ENCODE data around the gene TTC7B.
A peak's percentile ranks its signal among the peaks of the same experiment; 100 is the strongest.
"Not testable (repeated sequence)": the region's sequence is repeated elsewhere in the genome, so short reads cannot be mapped to it uniquely, and the experiment has no call there.

The TTC7B gene, protein sequence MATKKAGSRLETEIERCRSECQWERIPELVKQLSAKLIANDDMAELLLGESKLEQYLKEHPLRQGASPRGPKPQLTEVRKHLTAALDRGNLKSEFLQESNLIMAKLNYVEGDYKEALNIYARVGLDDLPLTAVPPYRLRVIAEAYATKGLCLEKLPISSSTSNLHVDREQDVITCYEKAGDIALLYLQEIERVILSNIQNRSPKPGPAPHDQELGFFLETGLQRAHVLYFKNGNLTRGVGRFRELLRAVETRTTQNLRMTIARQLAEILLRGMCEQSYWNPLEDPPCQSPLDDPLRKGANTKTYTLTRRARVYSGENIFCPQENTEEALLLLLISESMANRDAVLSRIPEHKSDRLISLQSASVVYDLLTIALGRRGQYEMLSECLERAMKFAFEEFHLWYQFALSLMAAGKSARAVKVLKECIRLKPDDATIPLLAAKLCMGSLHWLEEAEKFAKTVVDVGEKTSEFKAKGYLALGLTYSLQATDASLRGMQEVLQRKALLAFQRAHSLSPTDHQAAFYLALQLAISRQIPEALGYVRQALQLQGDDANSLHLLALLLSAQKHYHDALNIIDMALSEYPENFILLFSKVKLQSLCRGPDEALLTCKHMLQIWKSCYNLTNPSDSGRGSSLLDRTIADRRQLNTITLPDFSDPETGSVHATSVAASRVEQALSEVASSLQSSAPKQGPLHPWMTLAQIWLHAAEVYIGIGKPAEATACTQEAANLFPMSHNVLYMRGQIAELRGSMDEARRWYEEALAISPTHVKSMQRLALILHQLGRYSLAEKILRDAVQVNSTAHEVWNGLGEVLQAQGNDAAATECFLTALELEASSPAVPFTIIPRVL

DNA sequence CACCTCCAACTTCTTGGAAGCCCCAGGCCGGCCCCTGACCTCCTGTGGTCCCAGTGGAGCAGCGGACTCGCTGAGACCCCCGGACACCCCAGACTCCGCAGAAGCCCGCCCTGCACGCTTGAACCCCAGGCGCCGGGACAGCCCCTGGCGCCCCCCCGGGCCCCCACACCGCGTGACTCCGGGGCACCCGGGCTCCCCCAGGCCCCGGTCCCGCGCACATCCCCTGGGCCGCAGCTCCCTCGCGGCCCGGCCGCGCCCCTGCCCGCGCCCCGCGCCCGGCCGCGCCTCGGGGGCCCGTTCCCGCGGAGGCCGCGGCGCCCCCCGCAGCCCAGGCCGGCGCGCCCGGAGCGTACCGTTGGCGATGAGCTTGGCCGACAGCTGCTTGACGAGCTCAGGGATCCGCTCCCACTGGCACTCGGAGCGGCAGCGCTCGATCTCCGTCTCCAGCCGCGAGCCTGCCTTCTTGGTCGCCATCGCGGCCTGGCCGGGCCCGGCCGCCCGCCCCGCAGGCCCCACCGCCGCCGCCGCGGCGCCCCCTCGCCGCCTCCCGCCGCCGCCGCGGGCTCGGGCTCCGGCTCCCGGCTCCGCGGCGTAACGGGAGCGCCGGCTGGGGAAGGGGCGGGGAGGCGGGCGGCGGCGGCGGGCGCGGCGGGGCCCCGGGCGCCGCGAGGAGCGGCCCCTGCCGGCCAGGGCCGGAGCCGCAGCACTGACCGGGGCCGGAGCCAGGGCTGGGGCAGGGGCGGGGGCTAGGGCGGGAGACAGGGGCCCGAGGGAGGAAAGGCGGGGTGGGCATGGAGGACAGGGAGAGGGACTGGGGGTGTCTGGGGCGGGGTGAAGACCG is at the start of gene TTC7B:
TTC7B (minus strand) TSS at position 609 of the 841 bp plus-strand sequence; CDS start at position 474, 135 bp downstream.
- FAIRE-seq (no peak), DNase-seq (ENCODE audit: extremely low spot score, insufficient read length, low read depth) (peak; percentile 56)

DNA sequence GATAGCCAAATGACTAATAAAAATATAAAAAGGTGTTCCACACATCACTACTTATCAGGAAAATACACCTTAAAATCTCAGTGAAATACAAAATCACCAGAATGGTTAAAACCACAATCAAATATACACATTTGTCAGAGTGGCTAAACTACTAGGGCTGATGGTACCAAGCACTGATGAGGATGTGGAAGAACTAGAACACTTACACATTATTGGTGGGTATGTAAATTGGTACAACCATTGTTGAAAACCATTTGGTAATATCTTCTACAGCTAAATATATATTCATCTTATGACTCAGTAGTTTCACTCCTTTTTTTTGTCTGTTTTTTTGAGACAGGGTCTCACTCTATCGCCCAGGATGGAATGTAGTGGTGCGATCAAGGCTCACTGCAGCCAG is 48.5 kb upstream of the TTC7B start:
- FAIRE-seq (peak; percentile 45), DNase-seq (ENCODE audit: extremely low spot score, insufficient read length, low read depth) (no peak)

DNA sequence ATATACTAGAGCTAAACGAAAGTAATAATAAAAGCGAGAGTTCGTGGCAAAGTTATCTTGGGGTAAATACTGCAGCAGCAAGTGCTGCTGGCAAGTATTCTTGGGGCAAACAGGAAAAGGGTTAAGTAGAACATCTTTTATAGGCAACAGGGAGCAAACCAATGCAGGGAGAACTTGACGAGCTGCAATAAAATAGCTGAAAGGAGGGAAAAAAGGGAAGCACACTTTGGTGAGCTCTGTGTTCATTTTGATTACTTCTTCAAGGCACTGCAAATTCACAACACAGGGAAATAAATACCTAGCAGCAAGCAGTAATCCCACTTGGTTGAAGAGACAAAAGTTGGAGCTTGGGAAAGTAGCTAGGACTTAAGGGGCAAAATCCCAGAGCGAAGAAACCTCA is 42.3 kb upstream of the TTC7B start:
- DNase-seq (ENCODE audit: extremely low spot score, insufficient read length, low read depth) (no peak), FAIRE-seq (no peak)

DNA sequence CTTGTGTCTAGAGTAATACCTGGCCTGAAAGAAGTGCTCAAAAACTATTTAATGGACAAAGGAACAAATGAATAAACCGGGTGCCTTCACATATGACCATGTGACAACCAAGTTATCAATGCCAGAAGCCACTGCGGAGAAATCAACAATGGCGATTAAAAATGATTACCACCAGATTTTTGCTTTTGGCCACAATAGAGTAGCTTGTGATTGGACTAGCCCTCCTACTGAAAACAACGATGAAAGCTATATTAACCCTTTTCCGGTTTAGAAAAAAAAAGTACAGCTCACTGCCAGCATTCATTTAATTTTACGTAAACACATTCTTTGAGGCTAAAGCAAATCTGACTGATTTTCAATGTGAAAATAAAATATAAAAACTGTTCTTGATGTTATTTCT is 41.6 kb upstream of the TTC7B start:
- no peak for FAIRE-seq
- DNase-seq (ENCODE audit: extremely low spot score, insufficient read length, low read depth): no peak

DNA sequence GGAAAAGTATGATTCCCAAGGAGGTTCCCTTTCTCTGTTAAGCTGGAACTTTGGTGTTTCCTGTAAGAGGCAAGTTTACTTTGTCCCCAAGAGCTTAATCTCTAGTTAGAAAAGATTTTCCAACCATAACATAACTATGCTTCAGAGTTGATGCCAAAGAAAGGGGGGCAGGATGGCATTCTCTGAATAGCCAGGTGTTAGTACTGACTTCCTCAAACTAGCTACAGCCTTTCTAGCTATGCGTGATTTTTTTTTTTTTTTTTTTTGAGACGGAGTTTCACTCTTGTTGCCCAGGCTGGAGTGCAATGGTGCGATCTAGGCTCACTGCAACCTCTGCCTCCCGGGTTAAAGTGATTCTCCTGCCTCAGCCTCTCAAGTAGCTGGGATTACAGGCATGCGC is 39.9 kb upstream of the TTC7B start:
- FAIRE-seq; DNase-seq (ENCODE audit: extremely low spot score, insufficient read length, low read depth): not testable (repeated sequence)

DNA sequence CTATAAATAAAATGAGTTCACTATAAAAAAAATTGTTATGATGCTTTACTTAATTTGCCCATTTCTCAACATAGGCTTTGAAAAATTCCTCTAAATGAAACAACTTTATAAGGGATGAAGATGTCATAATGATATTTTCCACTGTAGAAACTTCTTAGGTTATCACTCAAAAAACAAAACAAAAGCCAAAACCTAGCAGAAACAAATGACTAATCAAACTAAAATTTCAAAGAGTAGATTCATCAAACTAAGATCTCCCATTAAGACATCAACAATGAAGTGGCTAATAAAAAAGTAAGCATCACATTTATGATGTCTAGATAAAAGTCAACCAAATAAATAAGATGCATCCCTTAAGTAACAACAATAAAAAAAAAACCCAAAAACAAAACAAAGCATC is 36.9 kb upstream of the TTC7B start:
- no peak for FAIRE-seq
- DNase-seq (ENCODE audit: extremely low spot score, insufficient read length, low read depth): no peak

DNA sequence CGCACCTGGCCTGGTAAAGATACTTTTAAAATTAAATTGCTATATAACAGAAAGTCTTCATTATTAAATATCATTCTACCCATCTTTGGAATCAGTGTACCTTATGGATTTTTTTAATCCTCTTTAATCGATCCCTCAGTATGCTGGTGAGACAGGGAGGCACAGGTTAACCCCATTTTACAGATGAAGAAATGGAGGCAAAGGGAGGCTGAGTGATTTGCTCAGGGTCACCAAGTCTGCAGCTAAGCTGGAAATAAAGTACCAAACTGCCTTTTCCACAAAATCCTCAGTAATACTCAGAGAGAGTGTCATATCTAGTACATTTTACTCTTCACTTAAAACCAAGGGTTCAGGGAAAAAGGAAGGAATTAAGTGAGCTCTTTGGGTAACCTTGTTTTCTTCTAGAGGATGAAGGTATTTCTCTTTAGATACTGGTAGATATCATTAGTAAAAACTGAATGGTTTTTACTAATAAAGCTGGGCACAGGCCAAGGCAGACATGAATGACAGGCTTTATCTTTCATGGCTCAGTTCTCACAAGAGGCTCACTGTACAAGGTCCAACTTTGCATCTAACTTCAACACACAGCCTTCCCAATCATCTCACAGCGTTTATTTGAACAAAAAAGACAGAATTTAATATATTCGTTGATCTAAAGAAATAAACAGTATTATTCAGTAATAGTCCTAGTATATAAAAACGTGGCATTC is 35.3 kb upstream of the TTC7B start:
- FAIRE-seq (no peak), DNase-seq (ENCODE audit: extremely low spot score, insufficient read length, low read depth) (no peak)

DNA sequence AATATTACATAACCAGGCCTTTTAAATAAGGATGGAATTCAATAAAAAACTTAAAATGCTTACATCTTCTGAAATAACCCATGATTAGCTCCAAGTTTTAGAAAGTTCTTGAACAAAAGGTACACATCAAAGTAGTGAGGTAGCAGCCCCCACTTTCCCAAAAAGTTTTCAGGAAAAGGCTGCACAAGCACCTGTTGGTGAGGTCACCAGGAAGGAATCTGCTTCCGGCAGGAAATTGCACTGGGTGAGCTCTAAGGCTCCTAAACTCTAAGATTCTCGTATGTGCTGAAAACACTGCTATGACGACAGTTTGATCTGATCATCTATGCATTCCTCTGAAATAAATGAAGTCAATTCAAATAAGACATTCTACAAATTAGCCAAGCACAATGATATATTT is 34.3 kb upstream of the TTC7B start:
- FAIRE-seq (no peak), DNase-seq (ENCODE audit: extremely low spot score, insufficient read length, low read depth) (no peak)

DNA sequence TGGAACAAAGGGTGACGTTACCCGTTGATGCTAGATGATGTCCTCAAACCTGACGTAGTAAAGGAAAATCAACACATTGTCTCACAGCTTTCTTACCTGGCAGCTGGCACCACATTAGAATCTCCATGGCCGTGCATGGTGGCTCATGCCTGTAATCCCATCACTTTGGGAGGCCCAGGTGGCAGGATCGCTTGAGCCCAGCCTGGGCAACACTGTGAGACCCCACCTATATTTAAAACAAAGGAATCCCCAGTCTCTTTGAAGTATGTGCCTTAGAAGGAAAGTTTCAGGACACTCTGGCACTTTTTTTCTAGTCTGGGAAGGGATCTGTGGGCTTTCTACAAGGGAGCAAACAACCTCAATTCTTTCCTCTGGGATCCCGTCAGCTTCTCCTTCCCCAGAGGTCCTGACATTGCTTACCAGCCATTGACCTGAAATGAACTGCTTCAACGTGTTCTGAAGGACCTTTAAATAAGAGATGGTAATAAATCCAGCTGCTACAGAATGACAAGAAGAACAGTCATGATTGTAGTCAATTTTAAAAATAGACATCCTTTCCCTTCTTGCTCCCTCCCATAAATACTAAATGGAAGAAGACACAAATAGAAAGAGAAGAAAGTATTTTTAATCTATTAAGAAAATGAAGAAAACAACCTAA is 33.7 kb upstream of the TTC7B start:
- no peak for FAIRE-seq

DNA sequence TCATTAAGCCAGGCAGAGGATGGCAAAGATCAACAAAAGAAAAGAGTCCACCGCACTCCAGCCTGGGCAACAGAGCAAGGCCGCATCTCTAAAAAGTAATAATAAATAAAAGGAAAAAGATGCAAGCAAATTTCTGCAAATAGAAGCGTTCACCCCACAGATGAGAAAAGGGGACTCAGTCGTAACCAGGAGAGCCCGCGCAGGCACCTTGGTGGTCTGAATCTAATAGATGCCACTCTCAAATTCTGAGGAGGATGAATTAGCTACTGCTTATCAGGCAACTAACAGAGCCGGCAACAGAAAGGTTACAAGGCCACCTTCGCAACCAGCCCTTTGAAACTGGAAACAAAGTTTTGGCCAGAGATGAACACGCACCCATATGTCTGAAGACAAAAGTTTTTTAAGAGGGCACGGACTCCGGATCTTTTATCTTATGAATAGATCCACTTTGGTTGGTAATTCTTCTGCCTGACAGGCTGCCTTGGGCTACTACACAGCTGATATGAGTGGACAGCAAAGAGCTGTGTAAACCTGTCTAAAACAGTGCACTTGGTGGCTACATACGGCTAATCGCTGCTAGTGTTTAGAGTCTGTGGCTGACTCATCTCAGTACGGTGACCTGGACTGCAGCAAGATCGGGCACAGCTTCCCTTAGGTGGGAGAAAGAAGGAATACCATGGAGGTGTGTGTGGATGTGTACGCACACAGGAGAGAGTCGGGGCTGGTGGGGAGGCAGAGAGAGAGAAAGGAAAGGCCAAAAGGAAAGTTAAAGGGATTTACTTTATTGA is 32.9 kb upstream of the TTC7B start:
- FAIRE-seq (no peak), DNase-seq (ENCODE audit: extremely low spot score, insufficient read length, low read depth) (no peak)

More for the DNA sequence above, 33.7 kb upstream of the TTC7B start:
- DNase-seq (ENCODE audit: extremely low spot score, insufficient read length, low read depth): no peak

DNA sequence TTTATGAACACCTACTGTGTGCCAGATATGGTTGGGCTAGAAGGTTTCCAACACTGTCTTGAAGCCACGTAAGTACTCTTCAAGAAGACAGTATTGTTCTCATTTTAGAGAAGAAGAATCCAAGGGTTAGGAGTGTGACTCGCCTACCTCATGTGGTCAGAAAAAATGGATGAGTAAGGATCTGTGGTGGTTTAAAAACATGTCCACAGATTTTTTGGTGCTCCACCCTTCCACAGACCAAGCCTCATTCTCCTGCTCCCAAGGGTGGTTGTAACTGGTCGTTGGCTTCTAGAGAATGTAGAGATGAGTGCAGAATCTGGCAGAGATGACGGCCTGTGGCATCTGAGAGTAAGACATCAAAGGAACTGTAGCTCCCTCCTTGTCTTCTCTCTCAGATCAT is 30.3 kb upstream of the TTC7B start:
- DNase-seq (ENCODE audit: extremely low spot score, insufficient read length, low read depth): no peak
- FAIRE-seq: no peak

DNA sequence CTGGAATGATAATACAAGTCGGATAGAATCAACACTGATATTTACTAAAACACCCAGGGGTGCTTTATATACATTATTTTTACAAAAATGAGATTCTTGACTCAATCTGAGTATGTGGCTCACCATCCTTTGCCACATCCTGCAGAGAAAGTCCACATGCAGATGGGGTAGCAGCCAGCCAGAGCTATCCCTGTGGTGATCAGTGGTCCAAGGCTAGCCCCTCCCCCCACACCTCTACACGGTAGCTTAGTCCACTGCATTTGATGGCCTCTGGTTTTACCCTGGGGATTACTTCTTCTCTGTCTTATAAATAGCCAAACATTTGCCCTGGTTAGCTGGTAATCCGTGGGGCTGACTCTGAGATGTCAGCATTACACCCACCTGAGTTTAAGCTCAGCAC is 28.1 kb upstream of the TTC7B start:
- DNase-seq (ENCODE audit: extremely low spot score, insufficient read length, low read depth) (no peak), FAIRE-seq (no peak)

DNA sequence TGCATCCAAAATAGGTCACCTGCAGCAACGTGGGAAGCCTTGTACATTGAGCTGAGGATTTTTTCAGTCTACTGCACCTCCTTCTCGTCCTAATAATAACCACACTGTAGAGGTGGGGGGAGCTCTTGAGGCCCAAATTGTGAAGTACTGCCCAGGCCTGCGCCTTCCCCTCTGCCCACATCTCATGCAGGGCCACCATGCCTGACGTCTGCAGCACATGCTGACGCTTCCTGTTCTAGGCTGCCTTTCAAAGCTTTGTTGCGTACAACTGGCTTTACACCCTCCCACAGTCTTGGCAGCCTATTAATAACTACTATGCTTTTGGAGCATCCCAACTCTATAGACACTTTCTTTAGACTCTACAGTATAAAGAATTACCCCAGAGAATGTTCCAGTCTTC is 26.5 kb upstream of the TTC7B start:
- FAIRE-seq (no peak), DNase-seq (ENCODE audit: extremely low spot score, insufficient read length, low read depth) (no peak)

DNA sequence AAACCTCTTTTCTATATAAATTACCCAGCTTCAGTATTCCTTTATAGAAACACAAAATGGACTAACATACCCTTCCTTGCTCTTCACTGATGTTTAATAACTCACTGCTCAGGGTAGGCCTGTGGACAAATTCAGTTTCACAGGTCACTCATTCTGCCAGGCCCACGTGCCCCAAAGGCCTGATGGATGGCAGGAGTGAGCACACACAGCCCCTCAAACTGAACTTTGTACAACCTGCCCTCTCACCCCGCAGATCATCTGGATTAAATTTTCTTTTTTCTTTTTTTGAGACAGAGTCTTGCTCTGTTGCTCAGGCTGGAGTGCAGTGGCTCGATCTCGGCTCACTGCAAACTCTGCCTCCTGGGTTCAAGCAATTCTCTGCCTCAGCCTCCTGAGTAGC is 24.4 kb upstream of the TTC7B start:
- not testable (repeated sequence) for DNase-seq (ENCODE audit: extremely low spot score, insufficient read length, low read depth); FAIRE-seq

DNA sequence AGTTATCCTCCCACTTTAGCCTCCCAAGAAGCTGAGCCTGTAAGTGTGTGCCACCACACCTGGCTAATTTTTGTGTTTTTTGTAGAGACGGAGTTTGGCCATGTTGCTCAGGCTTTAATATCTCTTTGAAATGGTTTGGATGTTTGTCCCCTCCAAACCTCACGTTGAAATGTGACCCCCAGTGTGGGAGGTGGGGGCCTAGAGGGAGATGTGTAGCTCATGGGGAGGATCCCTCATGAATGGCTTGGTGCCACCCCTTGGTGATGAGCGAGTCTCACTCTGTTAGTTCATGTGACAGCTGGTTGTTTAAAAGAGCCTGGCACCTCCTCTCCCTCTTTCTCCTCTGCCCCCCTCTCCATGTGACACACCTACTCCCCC is 23.6 kb upstream of the TTC7B start:
- DNase-seq (ENCODE audit: extremely low spot score, insufficient read length, low read depth) (no peak), FAIRE-seq (no peak)

DNA sequence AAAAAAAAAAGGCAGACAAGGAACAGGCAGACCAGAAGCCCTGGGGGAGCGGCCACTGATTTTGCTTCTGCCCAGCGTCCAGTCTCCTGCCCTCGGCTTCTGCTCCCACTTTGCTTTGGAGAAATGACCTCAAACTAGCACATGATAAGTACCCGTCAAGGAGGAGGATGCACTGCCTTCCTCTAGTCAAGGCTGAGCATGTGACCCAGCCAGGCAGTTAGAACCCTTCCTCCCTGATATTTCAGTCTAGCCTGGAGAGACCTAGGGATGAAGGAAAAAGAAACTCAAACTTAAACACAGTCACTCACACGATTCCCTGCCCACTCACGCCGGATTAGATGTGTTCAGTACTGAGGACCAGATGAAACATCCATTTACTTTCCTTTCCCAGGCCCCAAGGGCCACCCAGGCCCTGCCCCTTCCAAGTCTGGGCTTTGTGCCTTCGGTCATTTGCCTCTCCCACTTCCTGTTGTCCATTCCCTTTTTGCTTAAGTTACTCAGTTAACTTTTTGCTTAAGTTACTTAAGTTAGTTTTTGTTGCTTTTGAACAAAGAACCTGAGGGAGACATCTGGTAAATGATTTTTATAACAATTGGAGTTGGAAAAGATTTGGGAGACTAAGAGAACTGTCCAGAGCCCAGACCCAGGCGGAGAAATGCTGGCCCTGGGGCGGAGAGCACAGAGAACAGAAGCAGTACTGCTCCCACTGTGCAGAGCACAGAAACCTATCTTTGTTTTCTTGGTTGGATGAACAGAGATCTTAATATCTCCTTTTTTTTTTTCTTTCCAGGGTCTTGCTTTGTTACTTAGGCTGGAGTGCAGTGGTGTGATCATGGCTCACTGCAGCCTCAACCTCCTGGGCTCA is 23.0 kb upstream of the TTC7B start:
- FAIRE-seq (no peak), DNase-seq (ENCODE audit: extremely low spot score, insufficient read length, low read depth) (no peak)

DNA sequence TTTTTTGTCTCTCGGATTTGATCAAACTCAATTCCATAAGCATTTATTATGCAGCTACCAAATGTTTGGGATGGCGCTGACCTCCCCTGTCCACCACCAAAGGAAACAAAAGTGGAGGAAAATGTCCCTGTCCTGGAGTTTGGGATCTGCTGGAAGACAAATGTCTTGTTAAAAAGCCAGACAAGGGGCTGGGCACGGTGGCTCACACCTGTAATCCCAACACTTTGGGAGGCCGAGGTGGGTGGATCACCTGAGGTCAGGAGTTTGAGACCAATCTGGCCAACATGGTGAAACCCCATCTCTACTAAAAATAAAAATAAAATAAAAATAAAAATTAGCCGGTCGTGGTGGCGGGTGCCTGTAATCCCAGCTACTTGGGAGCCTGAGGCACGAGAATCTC is 22.3 kb upstream of the TTC7B start:
- not testable (repeated sequence) for FAIRE-seq

DNA sequence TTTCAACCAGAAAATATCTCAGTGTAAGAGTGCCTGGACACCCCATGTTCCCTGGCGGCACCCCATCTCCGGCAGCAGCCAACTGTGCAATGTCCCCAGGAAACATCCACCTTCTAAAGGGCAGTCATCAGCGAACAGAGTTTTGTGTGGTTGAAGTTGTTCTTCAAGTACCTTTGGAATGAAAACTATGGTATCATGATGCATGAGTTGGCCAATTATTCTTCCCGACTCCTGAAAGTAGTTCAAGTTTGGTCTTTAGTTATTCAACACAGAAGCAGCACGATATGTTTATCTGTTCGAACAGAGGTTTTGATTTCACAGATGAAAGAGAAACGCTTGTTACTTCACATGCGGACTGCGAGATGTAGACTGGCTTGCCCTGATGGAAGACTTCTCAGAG is 21.1 kb upstream of the TTC7B start:
- no peak for FAIRE-seq
- no peak for DNase-seq (ENCODE audit: extremely low spot score, insufficient read length, low read depth)

More for the DNA sequence above, 22.3 kb upstream of the TTC7B start:
- DNase-seq (ENCODE audit: extremely low spot score, insufficient read length, low read depth): not testable (repeated sequence)

Data from GM18507 (cell line).